Esophagus squamous epithelium (tissue), 5 donors: ENCODE results near the gene IL1RN. TPM values are rescaled to one million over a fixed set of nuclear protein-coding genes. Genes with fewer than 3 reads are reported as not detected.
"Not testable (repeated sequence)": the region's sequence is repeated elsewhere in the genome, so short reads cannot be mapped to it uniquely, and the experiment has no call there.

Experiments
- DNase-seq: peaks from one replicate; lab custom pipeline; 2025; lab: John Stamatoyannopoulos, UW
- H3K27ac ChIP-seq, 4 donors: fragments of 200-600 bp; sonication (generic); one replicate each; pipeline ENCODE4 v1.5.1; 2016 to 2019; ENCODE audit warnings: mild to moderate bottlenecking in 1 of 4
- H3K27me3 ChIP-seq, 4 donors: fragments of 200-600 bp; sonication (generic); 1 replicate in 3 of 4; 2 replicates in 1 of 4; pipeline versions ENCODE4 v1.5.1 to v1.6.0; 2017 to 2021; ENCODE audit warnings: antibody characterized with exemption in 1 of 4
- H3K36me3 ChIP-seq, 3 donors: fragments of 200-600 bp; sonication (generic); one replicate each; pipeline ENCODE4 v1.5.1; 2016 to 2019
- H3K4me1 ChIP-seq, 3 donors: fragments of 200-600 bp; sonication (generic); one replicate each; pipeline ENCODE4 v1.5.1; 2017 to 2019
- H3K4me3 ChIP-seq, 4 donors: fragments of 200-600 bp; sonication (generic); 1 replicate in 3 of 4; 2 replicates in 1 of 4; pipeline ENCODE4 v1.5.1; 2016 to 2019; ENCODE audit warnings: mild to moderate bottlenecking in 2 of 4, moderate library complexity in 1 of 4
- H3K9me3 ChIP-seq, 3 donors: fragments of 200-600 bp; sonication (generic); one replicate each; pipeline ENCODE4 v1.5.1; 2016 to 2019
- POLR2A ChIP-seq, 4 donors: fragments of 450-650 bp; IDR thresholded peaks; one replicate each; pipeline ENCODE4 v1.6.1; 2017; ENCODE audit warnings: antibody characterized with exemption in 4 of 4, mild to moderate bottlenecking in 4 of 4, moderate library complexity in 3 of 4
- WGBS, 2 donors: methylation state at CpG; one replicate each; pipeline ENCODE4 v1.1.5; 2018; 5-methylcytosine and 5-hydroxymethylcytosine counted together
- intact Hi-C: fragments of 100-400 bp; cut with DNase I; formaldehyde crosslinking; loops from one replicate; pipeline ENCODE4 v1.15.0; 2022
- total RNA-seq, 4 donors: library from RNA; depleted of rRNA; stranded (reverse); fragments of >200 nt; gene quantifications; one replicate each; pipeline ENCODE4 v1.1.0, GENCODE V29; 2016
- TF ChIP-seq, protein P1 (sequence below), 6 experiments: fragments of 450-650 bp in 4 of 6; fragments of 200-600 bp in 2 of 6; sonication (generic) in 2 of 6; IDR thresholded peaks; one replicate each; pipeline ENCODE4 v1.5.1; 2016 to 2019; ENCODE audit warnings: antibody characterized with exemption in 6 of 6, mild to moderate bottlenecking in 4 of 6, moderate library complexity in 4 of 6
- donor health status: DM: yes; HTN: yes; CAD: no.

IL1RN gene
- total RNA-seq, 4 donors from 2014 or later: 594 to 1,539 (median 978) TPM

DNA sequence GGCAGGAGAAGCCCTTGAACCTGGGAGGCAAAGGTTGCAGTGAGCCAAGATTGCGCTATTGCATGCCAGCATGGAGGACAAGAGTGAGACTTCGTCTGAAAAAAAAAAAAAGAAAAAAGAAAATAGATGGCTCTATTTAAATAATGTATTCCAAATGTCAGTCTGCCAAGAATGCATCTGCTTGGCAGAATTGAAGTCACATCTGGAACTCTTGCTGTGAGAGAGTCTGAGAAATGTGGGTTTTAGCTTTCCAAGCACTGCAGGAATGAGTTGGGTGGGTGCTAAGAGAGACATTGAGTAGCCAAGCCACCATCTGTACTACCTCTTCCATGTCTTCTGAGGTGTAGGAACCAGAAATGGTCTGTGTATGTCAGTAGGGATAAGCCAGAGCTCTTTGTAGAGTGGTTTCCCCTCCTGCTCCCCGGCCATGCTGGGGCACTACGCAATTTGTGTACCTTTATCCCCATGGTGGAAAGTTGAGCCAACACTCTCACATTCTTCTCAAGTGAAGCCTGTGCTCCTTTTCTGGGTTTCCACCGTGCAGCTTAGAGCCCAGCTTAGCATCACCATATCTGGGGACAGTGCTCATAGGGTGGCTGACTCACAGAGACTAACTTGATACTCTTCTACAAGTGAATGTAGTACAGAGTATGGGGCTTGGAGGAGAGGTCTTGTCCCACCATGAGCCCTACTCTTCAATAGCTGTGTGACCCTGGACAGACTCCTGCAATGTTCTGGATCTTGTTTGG is 34.4 kb upstream of the IL1RN start:
- WGBS, 2 donors: 69 to 70% methylated on average over 4 to 5 of the region's 5 CpGs
- no peaks in the 10 kb centered on the region for H3K9me3 ChIP-seq
- no peaks in the 10 kb centered on the region for H3K27me3 ChIP-seq
- H3K4me3 ChIP-seq: no peak overlapping the region
- no peak overlapping the region for H3K27ac ChIP-seq
- H3K4me1 ChIP-seq: peaks cover 0 to 1% (median under 1%) of the 10 kb centered on the region in 3 donors
- no peak for TF ChIP-seq POLR2A (IDR thresholded peaks at IDR 0.05)
- TF ChIP-seq, protein P1, sequence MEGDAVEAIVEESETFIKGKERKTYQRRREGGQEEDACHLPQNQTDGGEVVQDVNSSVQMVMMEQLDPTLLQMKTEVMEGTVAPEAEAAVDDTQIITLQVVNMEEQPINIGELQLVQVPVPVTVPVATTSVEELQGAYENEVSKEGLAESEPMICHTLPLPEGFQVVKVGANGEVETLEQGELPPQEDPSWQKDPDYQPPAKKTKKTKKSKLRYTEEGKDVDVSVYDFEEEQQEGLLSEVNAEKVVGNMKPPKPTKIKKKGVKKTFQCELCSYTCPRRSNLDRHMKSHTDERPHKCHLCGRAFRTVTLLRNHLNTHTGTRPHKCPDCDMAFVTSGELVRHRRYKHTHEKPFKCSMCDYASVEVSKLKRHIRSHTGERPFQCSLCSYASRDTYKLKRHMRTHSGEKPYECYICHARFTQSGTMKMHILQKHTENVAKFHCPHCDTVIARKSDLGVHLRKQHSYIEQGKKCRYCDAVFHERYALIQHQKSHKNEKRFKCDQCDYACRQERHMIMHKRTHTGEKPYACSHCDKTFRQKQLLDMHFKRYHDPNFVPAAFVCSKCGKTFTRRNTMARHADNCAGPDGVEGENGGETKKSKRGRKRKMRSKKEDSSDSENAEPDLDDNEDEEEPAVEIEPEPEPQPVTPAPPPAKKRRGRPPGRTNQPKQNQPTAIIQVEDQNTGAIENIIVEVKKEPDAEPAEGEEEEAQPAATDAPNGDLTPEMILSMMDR (IDR thresholded peaks at IDR 0.05): no peak
- intact Hi-C loops: no loop called here
- no peaks in the 10 kb centered on the region for H3K36me3 ChIP-seq
- no peak for DNase-seq

DNA sequence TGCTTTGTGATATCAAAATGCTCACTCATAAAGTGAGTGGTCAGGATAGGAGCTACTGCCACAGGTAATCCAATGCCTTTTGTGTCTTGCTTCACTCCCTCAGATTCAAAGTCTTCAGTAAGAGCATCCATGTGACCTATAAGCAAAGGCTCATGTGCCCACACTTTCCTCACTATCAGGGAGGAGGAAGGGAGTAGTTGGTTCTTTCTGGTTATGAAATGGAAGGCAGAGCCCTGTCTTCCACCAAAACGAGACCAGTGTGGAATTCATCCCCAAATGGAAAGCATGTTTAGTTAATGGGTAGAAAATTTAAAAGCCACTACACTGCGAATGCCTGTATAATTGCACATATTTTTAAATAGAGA is 33.8 kb upstream of the IL1RN start:
- intact Hi-C loops: no loop called here
- Histone ChIP-seq H3K36me3 (no peaks in the 10 kb centered on the region), H3K27ac (no peak overlapping the region), H3K4me3 (no peak overlapping the region), H3K4me1 (peaks cover 4 to 5% (median 4%) of the 10 kb centered on the region in 3 donors), H3K9me3 (no peaks in the 10 kb centered on the region), H3K27me3 (no peaks in the 10 kb centered on the region)
- 41 to 94% methylated on average over 2 of the region's 2 CpGs for WGBS, 2 donors
- no peak for DNase-seq
- TF ChIP-seq POLR2A (IDR thresholded peaks at IDR 0.05): no peak
- TF ChIP-seq, protein P1 (IDR thresholded peaks at IDR 0.05): no peak

DNA sequence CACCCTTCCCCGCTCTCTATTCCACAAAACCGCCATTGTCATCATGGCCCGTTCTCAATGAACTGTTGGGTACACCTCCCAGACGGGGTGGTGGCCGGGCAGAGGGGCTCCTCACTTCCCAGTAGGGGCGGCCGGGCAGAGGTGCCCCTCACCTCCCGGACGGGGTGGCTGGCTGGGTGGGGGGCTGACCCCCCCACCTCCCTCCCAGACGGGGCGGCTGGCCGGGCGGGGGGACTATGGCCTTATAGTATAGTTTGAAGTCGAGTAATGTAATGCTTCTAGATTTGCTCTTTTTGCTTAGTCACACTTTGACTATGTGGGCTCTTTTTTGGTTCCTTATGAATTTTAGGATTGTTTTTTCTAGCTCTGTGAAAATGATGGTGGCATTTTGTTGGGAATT is 31.1 kb upstream of the IL1RN start:
- H3K9me3 ChIP-seq, H3K4me1 ChIP-seq, intact Hi-C loops, H3K27me3 ChIP-seq, H3K4me3 ChIP-seq, DNase-seq, H3K36me3 ChIP-seq: not testable (repeated sequence)
- H3K27ac ChIP-seq: peak overlapping the region in 1 of 4 donors; percentile 86
- 90 to 94% methylated on average over 5 to 10 of the region's 14 CpGs for WGBS, 2 donors

DNA sequence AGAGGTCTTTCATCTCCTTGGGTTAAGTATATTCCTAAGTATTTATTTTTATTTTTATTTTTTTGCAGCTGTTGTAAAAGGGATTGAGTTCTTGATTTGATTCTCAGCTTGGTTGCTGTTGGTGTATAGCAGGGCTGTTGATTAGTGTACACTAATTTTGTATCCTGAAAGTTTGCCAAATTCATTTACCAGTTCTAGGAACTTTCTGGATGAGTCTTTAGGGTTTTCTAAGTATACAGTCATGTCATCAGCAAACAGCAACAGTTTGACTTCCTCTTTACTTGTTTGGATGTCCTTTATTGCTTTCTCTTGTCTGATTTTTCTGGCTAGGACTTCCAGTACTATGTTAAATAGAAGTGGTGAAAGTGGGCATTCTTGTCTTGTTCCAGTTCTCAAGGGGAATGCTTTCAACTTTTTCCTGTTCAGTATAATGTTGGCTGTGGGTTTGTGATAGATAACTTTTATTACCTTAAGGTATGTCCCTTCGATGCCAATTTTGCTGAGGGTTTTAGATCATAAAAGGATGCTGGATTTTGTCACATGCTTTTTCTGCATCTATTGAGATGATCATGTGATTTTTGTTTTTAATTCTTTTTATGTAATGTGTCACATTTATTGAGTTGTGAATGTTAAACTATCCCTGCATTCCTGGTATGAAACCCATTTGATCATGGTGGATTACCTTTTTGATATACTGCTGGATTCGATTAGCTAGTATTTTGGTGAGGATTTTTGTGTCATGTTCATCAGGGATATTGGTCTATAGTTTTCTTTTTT is 30.4 kb upstream of the IL1RN start:
- H3K27ac ChIP-seq: peak overlapping the region in 2 of 4 donors; percentile 83 to 86
- 86 to 97% methylated on average over 2 of the region's 2 CpGs for WGBS, 2 donors
- H3K4me1 ChIP-seq, H3K27me3 ChIP-seq, H3K36me3 ChIP-seq, DNase-seq, intact Hi-C loops, H3K9me3 ChIP-seq, H3K4me3 ChIP-seq: not testable (repeated sequence)

DNA sequence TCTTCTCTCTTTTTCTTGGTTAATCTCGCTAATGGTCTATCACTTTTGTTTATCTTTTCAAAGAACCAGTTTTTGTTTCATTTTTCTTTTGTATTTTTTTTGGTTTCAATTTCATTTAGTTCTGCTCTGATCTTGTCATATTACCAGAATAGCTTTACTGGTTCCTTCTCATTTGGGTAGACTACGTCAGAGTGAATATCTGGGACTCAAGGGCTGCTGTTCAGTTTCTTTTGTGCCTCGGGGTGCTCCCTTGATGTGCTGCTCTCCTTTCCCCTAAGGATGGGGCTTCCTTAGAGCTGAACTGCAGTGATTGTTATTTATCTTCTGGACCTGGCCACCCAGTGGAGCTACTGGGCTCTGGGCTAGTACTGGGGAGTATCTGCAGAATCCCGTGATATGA is 29.4 kb upstream of the IL1RN start:
- H3K27me3 ChIP-seq: no peaks in the 10 kb centered on the region
- no peaks in the 10 kb centered on the region for H3K36me3 ChIP-seq
- TF ChIP-seq POLR2A (IDR thresholded peaks at IDR 0.05): no peak
- TF ChIP-seq, protein P1 (IDR thresholded peaks at IDR 0.05): no peak
- peaks cover 4 to 5% (median 4%) of the 10 kb centered on the region in 3 donors for H3K4me1 ChIP-seq
- peak overlapping the region in 1 of 4 donors; percentile 6 for H3K4me3 ChIP-seq
- intact Hi-C loops: no loop called here
- H3K9me3 ChIP-seq: peaks cover 0 to 4% (median 0%) of the 10 kb centered on the region in 3 donors
- H3K27ac ChIP-seq: peak overlapping the region; percentile 59 to 86 (median 78)
- DNase-seq: no peak
- WGBS, 2 donors: 33 to 74% methylated on average over 3 to 4 of the region's 4 CpGs

DNA sequence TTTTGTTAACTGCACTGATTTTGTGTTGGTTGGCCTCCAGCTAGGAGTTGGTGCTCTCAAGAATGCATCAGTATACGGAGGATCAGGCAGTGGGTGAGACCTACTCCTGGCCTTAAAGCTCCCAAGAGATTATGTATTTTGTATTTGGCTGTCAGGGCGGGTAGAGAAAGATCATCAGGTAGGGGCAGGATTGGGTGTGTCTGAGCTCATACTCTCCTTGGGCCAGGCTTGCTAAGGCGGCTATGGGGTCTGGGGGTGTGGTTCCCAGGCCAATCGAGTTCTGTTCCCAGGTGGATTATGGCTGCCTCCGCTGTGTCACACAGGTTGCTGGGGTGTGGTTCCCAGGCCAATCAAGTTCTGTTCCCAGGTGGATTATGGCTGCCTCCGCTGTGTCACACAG is 28.9 kb upstream of the IL1RN start:
- TF ChIP-seq POLR2A (IDR thresholded peaks at IDR 0.05): no peak
- TF ChIP-seq, protein P1 (IDR thresholded peaks at IDR 0.05): no peak
- Histone ChIP-seq H3K27me3 (no peaks in the 10 kb centered on the region), H3K27ac (peak overlapping the region; percentile 59 to 86 (median 78)), H3K36me3 (no peaks in the 10 kb centered on the region), H3K4me3 (peak overlapping the region in 1 of 4 donors; percentile 6), H3K4me1 (peaks cover 4 to 5% (median 4%) of the 10 kb centered on the region in 3 donors), H3K9me3 (peaks cover 0 to 4% (median 0%) of the 10 kb centered on the region in 3 donors)
- DNase-seq: no peak
- intact Hi-C loops: no loop called here
- WGBS, 2 donors: 51% methylated on average over 2 of the region's 6 CpGs; no CpG with 5 or more reads in 1 of the 2 donors
